Activated T-cell treated with anti-CD3 and anti-CD28 coated beads, Interleukin-2, amount 50 U/mL, for 1 hour (primary cell): Measurements from ENCODE around the gene AURKB.
"Not testable (repeated sequence)": the region's sequence is repeated elsewhere in the genome, so short reads cannot be mapped to it uniquely, and the experiment has no call there.

Source experiments
- DNase-seq: peaks from one replicate; pipeline ENCODE4 v3.0.0-alpha.2; 2020

Gene AURKB

GRCh38 chr17:8187517-8188262 lies 22.7 kb downstream of the AURKB start:
- DNase-seq, result peak; percentile 90

- peak; percentile 89 for DNase-seq
Measured at GRCh38 chr17:8186787-8187516, 23.4 kb downstream of the AURKB start.

GRCh38 chr17:8186446-8186786 lies 24.0 kb downstream of the AURKB start:
- DNase-seq, result no peak

- peak; percentile 95 for DNase-seq
Measured at GRCh38 chr17:8185582-8186445, 24.6 kb downstream of the AURKB start.

GRCh38 chr17:8176998-8177731 lies 33.2 kb downstream of the AURKB start:
- no peak for DNase-seq

DNA sequence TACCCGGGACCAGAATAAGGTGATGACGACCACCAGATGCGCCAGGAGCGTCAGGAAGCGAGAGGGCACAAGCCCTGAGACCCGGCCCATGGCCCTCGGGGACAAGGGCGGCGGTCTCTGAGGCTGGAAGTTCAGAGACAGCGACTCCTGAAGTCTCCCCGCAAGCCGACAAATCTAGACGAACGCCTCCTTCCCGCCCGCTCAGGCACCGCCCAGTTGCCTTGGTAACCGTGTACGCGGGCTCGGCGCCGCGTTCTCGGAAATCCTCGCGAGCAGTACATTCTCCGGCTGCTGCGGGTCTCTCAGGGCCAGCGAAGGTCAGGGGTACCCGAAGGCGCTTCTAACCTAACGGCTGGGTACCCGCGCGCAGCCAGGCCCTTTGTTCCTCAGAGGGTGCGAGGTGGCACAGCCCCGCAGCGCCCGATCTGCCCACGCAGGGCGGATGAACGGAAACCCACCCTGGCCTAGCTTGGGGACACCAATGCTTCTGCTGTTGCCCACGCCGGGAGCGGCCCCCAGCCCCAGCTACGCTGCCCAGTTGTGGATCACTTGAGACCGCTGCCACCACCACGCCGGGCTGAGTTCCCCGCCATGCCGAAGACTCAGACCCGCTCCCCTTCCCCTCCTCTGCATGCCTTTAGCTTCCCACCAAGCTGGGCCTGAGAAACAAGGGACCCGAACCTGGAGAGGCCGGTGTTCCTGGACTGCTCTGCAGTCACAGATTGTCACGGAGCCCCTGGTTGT lies 34.0 kb downstream of the AURKB start, which contains the start of gene TMEM107:
Gene TMEM107 (minus strand): TSS at position 184 of the 744 bp plus-strand sequence. CDS start 94 bp downstream, at position 90.
- peak; percentile 86 for DNase-seq

DNA sequence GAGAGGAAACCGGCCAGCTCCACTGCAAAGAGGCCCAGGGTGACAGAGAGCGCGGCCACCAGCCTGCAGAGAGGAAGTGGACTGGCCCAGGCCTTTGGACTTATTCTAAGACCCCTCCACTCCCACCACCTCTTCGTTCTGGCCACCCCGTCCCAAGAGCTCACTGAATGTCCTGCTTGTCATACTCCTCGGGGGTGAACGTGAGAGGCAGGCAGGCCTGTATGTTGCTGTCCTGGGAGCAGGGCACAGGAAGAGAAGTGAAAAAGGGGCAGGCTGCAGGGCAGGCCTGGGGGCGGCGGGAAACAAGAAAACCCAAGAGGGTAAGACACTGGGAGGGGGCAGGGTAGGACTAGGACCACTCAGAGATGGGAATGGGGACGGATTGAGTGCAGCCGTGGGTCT lies 34.6 kb downstream of the AURKB start:
- DNase-seq, result peak; percentile 37

DNA sequence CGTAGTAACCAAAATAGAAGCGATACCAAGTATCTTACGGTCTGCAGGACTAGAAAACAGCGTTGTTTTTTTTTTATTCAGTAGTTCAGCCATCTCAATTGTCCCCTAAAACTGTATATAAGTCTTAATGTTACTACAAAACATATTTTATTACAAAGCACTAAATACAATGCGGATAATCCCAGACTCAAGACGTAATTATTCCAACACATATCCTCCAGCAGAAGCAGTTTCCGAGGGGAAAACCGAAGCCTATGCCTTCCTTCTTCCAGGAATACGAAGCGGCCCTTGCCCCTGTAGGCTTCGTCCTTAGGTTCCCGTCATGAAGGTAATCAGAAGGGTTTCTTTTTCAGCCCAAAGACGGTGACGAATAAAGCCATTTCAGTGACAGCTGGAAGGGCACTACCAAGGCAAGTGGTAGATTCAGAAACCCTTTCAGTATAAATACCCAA lies 36.5 kb downstream of the AURKB start:
- no peak for DNase-seq

DNA sequence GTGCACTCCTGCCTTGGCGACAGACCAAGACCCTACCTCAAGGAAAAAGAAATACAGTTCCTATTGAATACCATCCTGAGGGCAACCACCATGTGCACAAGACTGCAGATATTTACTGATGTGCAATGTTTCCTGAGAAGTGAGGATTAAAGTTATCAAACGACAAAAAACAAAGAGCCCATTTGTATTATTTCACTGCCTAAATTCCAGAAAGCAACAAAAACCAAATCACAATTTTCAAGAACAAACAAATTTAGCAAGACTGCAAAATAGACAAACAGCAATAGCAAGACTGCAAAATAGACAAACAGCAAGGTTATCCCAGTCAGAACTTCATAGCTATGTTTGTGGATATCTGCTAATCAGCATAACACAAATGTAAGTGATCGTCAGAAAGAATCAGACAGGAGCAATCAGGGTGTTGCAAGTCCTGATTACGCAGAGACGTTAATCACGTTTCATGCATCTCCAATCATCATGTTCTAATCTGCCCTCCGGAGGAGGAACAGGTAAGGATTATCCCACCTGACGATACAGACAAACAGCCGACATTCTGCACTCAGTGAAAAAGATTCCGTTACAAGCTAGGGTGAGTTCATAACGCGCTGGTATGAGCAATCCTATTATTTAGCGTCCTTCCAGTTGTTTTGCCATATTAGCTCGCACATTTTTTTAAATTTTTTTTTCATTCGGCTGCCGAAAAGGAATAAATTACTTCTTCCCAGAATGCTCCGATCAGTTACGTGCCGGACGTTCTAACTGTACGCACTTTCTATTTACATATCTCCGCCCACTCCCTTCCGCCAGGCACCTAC lies 37.1 kb downstream of the AURKB start:
- DNase-seq, result peak; percentile 49

- not testable (repeated sequence) for DNase-seq
Measured at GRCh38 chr17:8170186-8170585, 40.2 kb downstream of the AURKB start.

- DNase-seq, result no peak
Measured at GRCh38 chr17:8167526-8167925, 42.8 kb downstream of the AURKB start.

- DNase-seq, result no peak
Measured at GRCh38 chr17:8166731-8167130, 43.6 kb downstream of the AURKB start.

- DNase-seq, result no peak
Measured at GRCh38 chr17:8164815-8165131, 45.6 kb downstream of the AURKB start.

- DNase-seq, result peak; percentile 68
Measured at GRCh38 chr17:8163978-8164814, 46.2 kb downstream of the AURKB start.

- DNase-seq, result no peak
Measured at GRCh38 chr17:8162997-8163977, 47.1 kb downstream of the AURKB start.

GRCh38 chr17:8162233-8162996 lies 48.0 kb downstream of the AURKB start, which contains the start of gene VAMP2:
VAMP2 (minus strand) TSS chr17:8162948; CDS start chr17:8162879, 69 bp downstream.
- DNase-seq, result peak; percentile 86

GRCh38 chr17:8161289-8162232 lies 48.8 kb downstream of the AURKB start:
- peak; percentile 41 for DNase-seq
